NB4 (cell line): Measurements from ENCODE around the gene RTN4RL2.

Source experiments
- POLR2A ChIP-seq: IDR thresholded peaks from 2 replicates; pipeline ENCODE4 v1.6.1; 2011; ENCODE audit warnings: mild to moderate bottlenecking; ENCODE audit not compliant: insufficient read length; ENCODE audit errors: extremely low read depth
- TF ChIP-seq, protein P1 (sequence below): IDR thresholded peaks from 2 replicates; pipeline ENCODE4 v1.6.1; 2011; ENCODE audit warnings: low read depth, low read length
- TF ChIP-seq, protein P2 (sequence below): IDR thresholded peaks from one replicate; pipeline ENCODE4 v1.5.1; 2012; ENCODE audit warnings: low read depth, low read length

DNA sequence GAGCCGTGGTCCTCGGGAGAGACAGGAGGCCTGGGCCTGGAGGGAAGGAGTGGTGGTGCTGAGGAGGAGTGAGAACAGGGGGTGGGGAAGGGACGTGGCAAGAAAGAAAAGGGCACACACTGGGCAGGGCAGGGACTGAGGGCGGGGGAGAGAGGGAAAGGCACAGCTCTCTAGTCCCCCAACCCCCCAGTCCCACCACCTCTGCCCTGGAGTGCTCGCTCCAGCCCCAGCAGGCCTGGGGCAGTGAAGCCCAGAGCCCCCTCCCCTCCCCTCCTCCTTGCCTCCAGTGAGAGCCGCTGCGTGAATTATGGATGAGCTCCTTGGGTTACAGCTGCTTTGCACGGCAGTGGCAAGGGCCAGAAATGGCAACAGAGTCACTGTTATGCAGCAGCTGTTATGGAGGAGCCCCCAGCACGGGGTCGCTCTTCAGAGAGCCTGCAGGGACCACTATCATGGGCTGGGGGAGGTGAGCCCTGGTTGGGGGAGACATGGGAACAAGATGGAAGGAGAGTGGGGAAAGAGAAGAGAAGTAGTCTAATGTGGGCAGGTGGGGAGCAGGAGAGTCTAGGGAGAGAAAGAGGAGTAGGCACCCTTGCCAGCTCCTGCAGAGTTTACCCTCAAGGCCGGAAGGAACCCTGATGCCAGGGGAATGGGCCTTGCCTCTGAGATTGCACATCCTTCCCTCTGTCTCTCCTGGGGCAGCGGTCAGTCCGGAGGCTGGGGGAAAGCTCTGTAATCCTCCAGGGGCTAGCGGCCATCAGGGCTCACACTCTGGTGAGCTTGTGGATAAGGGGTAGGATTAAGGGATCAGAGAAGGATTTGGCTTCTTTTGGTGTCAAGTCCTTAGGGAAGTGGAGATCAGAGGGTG lies 3.6 kb downstream of the RTN4RL2 start:
- TF ChIP-seq, protein P1, sequence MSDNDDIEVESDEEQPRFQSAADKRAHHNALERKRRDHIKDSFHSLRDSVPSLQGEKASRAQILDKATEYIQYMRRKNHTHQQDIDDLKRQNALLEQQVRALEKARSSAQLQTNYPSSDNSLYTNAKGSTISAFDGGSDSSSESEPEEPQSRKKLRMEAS = no peak
- TF ChIP-seq, protein P2, sequence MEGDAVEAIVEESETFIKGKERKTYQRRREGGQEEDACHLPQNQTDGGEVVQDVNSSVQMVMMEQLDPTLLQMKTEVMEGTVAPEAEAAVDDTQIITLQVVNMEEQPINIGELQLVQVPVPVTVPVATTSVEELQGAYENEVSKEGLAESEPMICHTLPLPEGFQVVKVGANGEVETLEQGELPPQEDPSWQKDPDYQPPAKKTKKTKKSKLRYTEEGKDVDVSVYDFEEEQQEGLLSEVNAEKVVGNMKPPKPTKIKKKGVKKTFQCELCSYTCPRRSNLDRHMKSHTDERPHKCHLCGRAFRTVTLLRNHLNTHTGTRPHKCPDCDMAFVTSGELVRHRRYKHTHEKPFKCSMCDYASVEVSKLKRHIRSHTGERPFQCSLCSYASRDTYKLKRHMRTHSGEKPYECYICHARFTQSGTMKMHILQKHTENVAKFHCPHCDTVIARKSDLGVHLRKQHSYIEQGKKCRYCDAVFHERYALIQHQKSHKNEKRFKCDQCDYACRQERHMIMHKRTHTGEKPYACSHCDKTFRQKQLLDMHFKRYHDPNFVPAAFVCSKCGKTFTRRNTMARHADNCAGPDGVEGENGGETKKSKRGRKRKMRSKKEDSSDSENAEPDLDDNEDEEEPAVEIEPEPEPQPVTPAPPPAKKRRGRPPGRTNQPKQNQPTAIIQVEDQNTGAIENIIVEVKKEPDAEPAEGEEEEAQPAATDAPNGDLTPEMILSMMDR = no peak
- no peak for TF ChIP-seq POLR2A
